MG63 (cell line): Measurements from ENCODE around the gene PIKFYVE. TPM values are rescaled to one million over a fixed set of nuclear protein-coding genes. Genes with fewer than 3 reads are reported as not detected.
"Not testable (repeated sequence)": the region's sequence is repeated elsewhere in the genome, so short reads cannot be mapped to it uniquely, and the experiment has no call there.

Experiments used
- DNase-seq: peaks from one replicate; pipeline ENCODE4 v3.0.0-alpha.2; 2020
- H3K27me3 ChIP-seq: fragments of 250-450 bp; sonication (Bioruptor Pico); 2 replicates; pipeline ENCODE4 v1.5.1; 2020; ENCODE audit warnings: mild to moderate bottlenecking, moderate library complexity
- H3K36me3 ChIP-seq: fragments of 250-450 bp; sonication (Bioruptor Pico); 2 replicates; pipeline ENCODE4 v1.5.1; 2020; ENCODE audit warnings: mild to moderate bottlenecking, moderate library complexity
- H3K4me3 ChIP-seq: fragments of 250-450 bp; sonication (Bioruptor Pico); 2 replicates; pipeline ENCODE4 v1.5.1; 2020; ENCODE audit warnings: mild to moderate bottlenecking, moderate library complexity
- H3K9me3 ChIP-seq: fragments of 250-450 bp; sonication (Bioruptor Pico); 2 replicates; pipeline ENCODE4 v1.5.1; 2020; ENCODE audit warnings: mild to moderate bottlenecking, moderate library complexity
- total RNA-seq: library from RNA; depleted of rRNA; stranded (reverse); fragments of >200 nt; shearing (Covaris generic); gene quantifications from 2 replicates; pipeline ENCODE4 v1.2.3, GENCODE V29; 2014; ENCODE audit warnings: low replicate concordance; rRNA removed

The PIKFYVE gene, protein sequence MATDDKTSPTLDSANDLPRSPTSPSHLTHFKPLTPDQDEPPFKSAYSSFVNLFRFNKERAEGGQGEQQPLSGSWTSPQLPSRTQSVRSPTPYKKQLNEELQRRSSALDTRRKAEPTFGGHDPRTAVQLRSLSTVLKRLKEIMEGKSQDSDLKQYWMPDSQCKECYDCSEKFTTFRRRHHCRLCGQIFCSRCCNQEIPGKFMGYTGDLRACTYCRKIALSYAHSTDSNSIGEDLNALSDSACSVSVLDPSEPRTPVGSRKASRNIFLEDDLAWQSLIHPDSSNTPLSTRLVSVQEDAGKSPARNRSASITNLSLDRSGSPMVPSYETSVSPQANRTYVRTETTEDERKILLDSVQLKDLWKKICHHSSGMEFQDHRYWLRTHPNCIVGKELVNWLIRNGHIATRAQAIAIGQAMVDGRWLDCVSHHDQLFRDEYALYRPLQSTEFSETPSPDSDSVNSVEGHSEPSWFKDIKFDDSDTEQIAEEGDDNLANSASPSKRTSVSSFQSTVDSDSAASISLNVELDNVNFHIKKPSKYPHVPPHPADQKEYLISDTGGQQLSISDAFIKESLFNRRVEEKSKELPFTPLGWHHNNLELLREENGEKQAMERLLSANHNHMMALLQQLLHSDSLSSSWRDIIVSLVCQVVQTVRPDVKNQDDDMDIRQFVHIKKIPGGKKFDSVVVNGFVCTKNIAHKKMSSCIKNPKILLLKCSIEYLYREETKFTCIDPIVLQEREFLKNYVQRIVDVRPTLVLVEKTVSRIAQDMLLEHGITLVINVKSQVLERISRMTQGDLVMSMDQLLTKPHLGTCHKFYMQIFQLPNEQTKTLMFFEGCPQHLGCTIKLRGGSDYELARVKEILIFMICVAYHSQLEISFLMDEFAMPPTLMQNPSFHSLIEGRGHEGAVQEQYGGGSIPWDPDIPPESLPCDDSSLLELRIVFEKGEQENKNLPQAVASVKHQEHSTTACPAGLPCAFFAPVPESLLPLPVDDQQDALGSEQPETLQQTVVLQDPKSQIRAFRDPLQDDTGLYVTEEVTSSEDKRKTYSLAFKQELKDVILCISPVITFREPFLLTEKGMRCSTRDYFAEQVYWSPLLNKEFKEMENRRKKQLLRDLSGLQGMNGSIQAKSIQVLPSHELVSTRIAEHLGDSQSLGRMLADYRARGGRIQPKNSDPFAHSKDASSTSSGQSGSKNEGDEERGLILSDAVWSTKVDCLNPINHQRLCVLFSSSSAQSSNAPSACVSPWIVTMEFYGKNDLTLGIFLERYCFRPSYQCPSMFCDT (N-terminal part only)
- 7.1 and 9.4 TPM in 2 replicates for total RNA-seq

DNA sequence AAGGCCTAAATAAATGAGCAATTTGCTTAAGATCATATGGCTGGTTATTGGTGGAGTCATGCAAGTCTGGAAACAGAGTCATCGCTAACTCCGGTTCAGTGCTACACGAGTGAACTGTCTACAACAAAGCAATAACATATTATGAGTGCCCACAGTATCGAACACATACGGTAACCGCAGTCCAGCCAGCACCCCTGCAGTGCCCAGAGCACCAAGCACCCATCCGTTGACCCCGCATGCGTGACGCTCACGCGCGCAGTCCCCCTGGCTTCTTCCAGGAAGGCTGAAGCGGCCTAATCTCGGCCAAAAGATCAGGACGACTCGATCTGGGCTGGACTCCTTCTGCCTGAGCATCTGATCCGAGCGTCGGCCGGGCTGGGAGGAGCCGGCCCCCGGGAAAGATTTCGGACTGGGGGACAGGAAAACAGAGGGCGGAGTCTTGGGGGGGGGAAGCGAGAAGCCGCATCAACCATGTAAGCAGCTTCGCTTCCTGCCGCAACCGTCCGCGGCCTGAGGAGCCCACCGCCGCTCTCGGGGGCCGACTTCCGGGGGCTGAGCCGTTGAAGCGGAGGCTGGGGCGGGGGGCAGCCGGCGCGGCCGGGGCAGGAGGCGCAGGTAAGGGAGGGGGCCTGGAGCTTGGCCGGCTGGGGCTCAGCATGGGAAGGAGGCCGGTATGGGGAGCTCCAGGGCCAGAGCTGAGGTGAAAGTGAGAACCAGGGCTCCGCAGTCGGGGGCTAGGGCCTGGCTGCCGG is at the start of gene PIKFYVE:
Gene PIKFYVE, plus strand, starts transcription at position 455 of the 752 bp plus-strand sequence. CDS start 5,265 bp downstream, outside the sequence.
- Histone ChIP-seq H3K9me3 (peaks cover 7% of the 10 kb centered on the region; the same call in 1 of the 2 replicates), H3K27me3 (no peaks in the 10 kb centered on the region), H3K4me3 (peak within 1 kb of the TSS; percentile 81), H3K36me3 (no peaks in the 10 kb centered on the region; the same call in 1 of the 2 replicates)
- DNase-seq, result peak; percentile 98

DNA sequence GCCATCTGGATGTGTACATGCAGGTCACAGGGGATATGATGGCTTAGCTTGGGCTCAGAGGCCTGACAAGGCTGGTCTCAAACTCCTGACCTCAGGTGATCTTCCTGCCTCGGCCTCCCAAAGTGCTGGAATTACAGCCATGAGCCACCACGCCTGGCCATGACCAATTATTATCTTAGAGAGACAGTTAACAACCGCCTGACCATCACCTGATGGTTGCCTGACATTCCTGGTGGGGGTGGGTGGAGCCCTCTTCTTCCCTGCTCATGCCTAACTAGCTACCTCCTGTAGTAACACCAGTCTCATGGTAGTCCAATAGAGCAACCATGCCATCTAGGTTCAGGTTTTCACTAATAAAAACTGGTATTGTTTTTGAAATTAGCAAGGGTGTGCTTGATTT is 44.2 kb upstream of the PIKFYVE start:
- not testable (repeated sequence) for DNase-seq, H3K9me3 ChIP-seq, H3K27me3 ChIP-seq, H3K4me3 ChIP-seq, H3K36me3 ChIP-seq

DNA sequence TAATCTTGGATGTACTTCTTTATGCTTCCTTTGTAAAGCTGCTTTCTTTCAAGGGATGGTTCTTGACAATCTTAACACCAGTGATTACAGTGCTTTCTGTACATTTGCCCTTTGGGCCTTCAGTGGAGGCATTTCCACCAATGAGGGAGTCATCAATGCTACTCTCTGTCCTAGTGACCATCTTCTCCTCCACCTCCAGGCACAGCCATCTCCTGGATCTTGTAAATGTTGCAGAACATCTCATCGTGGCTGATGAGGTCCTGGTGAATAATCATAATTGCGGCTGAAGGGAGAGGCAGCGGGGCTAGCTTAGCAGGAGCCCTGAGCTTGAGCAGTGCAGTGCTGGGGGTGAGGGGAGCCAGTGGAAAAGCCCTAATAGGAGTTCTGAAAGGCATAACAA is 43.7 kb upstream of the PIKFYVE start:
- H3K36me3 ChIP-seq, result no peaks in the 10 kb centered on the region
- no peaks in the 10 kb centered on the region for H3K27me3 ChIP-seq
- no peaks in the 10 kb centered on the region for H3K9me3 ChIP-seq
- no peak overlapping the region for H3K4me3 ChIP-seq
- DNase-seq, result peak; percentile 62

DNA sequence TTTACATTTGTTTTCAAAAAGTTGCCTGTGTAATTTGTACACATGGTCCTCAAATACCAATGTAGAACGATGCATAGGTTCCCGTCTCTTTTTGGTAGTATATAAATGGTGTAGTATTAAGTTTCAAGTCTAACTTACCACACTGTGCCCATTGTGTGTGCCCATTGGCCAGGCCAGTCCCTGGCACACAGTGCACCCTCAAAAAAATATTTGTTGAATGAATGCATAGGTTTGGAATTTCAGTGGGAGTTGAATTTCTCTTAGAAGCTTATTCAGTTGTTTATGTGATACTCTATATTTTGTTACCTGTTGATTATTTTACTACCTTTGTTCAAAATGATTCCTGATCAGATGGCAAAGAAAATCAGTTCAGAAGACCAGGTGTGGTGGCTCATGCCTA is 41.3 kb upstream of the PIKFYVE start:
- H3K27me3 ChIP-seq, result no peaks in the 10 kb centered on the region
- H3K36me3 ChIP-seq, result no peaks in the 10 kb centered on the region
- H3K4me3 ChIP-seq, result no peak overlapping the region
- H3K9me3 ChIP-seq, result no peaks in the 10 kb centered on the region
- peak; percentile 42 for DNase-seq

DNA sequence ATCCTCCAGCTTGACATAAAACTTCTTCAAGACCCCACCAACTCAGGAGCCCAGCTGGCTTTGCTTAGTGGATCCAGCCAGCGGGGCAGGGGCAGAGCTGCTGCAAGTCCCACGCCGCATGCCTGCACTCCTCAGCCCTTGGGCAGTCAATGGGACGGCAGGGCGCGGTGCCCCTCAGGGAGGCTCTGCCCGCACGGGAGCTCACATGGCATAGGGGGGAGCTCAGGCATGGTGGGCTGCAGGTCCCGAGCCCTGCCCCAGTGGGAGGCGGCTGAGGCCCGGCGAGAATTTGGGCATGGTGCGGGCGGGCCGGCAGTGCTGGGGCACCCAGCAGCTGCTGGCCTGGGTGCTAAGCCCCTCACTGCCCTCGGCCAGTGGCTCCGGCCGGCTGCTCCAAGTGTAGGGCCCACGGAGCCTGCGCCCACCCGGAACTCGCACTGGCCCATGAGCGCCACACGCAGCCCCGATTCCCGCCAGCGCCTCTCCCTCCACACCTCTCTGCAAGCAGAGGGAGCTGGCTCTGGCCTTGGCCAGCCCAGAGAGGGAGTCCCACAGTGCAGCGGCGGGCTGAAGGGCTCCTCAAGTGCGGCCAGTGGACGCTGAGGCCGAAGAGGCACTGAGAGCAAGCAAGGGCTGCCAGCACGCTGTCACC is 38.3 kb upstream of the PIKFYVE start:
- H3K27me3 ChIP-seq, result no peaks in the 10 kb centered on the region
- H3K4me3 ChIP-seq, result no peak overlapping the region
- no peak for DNase-seq

DNA sequence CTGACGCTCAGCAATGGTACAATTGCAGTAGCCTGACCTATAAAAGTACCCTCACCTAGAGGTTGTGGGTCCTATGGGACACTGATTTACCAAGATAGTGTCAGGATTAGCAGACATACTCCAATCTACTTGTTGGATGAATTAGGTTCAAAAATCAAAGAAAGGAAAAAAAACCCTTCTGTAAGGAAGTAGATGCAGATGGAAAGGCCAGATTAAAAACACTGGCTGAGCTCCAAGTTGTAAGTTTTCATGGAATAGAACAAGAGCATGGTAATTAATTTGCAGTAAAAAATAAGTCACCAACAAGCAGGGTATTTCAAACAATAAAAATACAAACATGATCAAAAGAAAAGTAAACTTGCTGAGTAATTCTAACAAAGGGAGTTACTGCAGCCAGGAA is 37.6 kb upstream of the PIKFYVE start:
- 0 out of 2 replicates have a peak, but pooled peaks cover 2% of the 10 kb centered on the region for H3K9me3 ChIP-seq
- H3K4me3 ChIP-seq, result no peak overlapping the region
- no peaks in the 10 kb centered on the region for H3K36me3 ChIP-seq
- H3K27me3 ChIP-seq, result no peaks in the 10 kb centered on the region
- no peak for DNase-seq

More for the DNA sequence above, 38.3 kb upstream of the PIKFYVE start:
- no peaks in the 10 kb centered on the region for H3K36me3 ChIP-seq
- H3K9me3 ChIP-seq, result 0 out of 2 replicates have a peak, but pooled peaks cover 2% of the 10 kb centered on the region

DNA sequence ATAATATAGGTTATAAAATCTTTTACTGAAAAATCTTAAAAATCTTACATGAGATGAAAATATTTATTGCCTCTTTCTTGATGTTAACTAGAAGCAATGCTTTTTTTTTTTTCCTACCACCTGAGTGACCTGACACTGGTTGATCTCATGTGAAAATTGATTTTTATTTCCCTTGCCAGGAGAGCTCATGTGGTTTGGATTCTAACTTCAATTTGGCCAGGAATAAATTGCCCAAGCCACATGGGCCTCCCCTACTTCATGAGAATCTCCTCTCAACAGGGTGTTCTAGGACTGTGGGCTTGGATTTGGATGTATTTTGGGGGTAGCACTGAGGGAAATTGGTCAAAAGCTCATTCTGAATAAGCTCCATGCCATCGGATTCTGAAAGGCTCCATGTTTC is 31.3 kb upstream of the PIKFYVE start:
- Histone ChIP-seq H3K4me3 (no peak overlapping the region), H3K9me3 (0 out of 2 replicates have a peak, but pooled peaks cover 2% of the 10 kb centered on the region), H3K27me3 (no peaks in the 10 kb centered on the region), H3K36me3 (no peaks in the 10 kb centered on the region; the same call in 1 of the 2 replicates)
- no peak for DNase-seq

DNA sequence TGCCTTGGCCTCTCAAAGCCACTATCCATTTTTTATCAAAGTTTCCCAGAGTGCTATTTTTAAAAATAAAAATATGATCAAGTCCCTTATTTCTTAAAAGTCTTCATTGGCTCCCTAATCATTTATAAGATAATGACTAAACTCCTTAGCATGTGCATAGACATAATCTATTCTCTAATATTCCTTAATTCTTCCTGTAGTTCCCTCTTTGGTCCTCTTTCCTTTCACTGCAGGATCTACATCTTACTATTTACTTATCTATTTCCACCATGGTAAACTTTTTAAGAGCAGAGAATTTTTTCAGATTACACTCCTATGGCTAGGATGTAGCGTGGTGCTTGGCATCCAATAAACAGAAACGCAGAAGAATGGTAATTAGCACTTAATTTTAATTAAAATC is 30.2 kb upstream of the PIKFYVE start:
- Histone ChIP-seq H3K4me3 (no peak overlapping the region), H3K9me3 (0 out of 2 replicates have a peak, but pooled peaks cover 2% of the 10 kb centered on the region), H3K27me3 (no peaks in the 10 kb centered on the region), H3K36me3 (no peaks in the 10 kb centered on the region; the same call in 1 of the 2 replicates)
- no peak for DNase-seq

DNA sequence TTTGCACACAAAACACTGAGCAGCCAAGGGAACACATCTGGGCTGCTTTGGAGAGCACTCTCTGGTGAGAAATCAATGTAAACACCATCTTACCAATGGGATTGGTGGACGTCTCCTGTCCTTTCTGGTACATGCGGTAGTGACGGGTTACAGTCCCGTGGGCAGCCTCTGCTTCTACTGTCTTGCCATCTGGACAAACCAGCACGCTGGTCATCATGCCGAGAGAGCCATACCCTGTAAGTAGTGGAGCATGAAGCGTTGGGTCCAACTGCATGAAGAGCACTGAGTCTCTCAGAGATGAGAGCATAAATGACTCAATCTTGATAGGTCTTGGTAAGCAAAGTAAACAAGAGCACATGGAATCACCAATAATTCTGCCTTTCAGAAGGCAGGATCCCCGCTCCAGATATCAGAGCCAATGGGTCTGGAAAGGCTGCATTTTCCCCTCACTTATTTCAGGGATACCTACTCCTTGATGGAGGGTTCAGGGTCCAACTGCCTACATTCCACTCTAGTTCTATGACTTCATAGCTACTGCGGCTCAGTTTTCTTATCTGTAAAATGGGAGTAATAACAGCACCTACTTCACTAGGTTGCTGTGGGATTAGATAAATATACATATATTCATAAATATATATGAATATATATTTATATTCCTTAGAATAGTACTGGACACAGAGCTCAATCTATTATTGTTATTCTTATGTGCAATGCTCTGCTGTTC is 26.1 kb upstream of the PIKFYVE start:
- Histone ChIP-seq H3K27me3 (no peaks in the 10 kb centered on the region), H3K36me3 (no peaks in the 10 kb centered on the region; the same call in 1 of the 2 replicates), H3K4me3 (no peak overlapping the region), H3K9me3 (no peaks in the 10 kb centered on the region)
- no peak for DNase-seq

DNA sequence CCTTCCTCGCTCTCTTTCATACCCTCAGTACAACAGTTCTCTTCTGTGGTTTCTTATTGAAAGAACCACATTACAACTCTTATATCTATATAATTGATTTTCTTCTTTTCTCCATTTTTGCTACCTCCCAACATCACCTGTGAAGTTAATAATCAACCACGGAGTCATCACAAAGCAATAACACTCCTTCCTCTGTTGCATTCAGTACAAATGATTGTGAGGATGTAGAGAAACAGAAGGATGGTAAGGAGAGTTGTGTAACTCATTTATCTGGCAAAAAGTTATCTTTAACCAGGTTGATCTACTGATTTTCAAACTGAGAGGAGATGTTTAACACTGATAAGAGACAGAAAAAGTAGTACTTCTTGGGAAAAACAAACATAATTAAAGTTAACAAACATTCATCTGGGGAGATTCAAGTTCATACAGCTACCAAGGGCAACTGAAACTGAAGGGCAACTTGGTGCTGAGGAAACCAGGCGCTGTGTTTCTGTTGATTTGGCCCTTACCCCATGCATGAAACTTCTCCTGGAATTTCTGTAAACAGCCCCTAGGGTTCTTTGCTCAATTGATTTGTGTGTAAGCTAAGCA is 25.3 kb upstream of the PIKFYVE start:
- no peak for DNase-seq
- H3K9me3 ChIP-seq, result no peaks in the 10 kb centered on the region
- H3K36me3 ChIP-seq, result no peaks in the 10 kb centered on the region; the same call in 1 of the 2 replicates
- no peaks in the 10 kb centered on the region for H3K27me3 ChIP-seq
- no peak overlapping the region for H3K4me3 ChIP-seq

DNA sequence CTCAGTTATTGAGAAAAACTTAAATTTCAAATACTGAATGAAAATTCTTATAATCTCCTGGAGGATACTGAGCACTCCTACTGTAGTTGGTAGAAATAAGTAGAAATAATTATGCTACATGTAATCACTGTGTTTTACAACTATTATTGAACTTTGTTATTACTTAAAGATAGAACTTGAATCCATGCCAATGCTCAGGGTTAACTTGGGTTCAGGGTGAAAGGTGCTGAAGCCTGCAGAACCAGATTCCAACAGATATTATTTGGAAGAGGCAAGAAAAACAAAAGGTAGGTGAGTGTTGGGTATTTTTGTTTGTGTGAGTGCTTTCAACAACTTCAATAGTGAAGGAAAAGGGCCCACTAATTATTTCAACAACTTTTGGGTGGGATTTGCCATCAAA is 21.6 kb upstream of the PIKFYVE start:
- peaks cover 2% of the 10 kb centered on the region for H3K36me3 ChIP-seq
- no peaks in the 10 kb centered on the region for H3K27me3 ChIP-seq
- no peak overlapping the region for H3K4me3 ChIP-seq
- H3K9me3 ChIP-seq, result no peaks in the 10 kb centered on the region
- DNase-seq, result no peak

DNA sequence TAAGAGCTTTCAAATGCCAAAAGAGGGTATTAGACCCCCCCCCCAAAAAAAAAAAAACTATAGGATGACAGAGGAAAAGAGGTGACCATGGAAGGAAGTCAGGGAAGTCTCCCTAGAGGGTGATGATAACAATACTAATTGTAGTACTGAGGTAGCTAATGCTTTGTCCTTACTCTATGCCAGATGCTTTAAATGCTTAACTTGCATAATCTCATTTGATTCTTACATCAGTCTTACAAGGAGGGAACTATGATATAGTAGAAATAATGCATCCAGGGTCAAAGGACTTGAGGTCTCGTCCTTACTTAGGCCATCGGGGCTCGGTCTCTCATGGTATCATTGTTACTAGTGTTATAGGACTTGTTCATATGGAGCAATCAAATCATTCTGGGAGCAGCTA is 20.3 kb upstream of the PIKFYVE start:
- Histone ChIP-seq H3K4me3 (no peak overlapping the region), H3K36me3 (peaks cover 8% of the 10 kb centered on the region), H3K9me3 (no peaks in the 10 kb centered on the region), H3K27me3 (no peaks in the 10 kb centered on the region)
- no peak for DNase-seq

DNA sequence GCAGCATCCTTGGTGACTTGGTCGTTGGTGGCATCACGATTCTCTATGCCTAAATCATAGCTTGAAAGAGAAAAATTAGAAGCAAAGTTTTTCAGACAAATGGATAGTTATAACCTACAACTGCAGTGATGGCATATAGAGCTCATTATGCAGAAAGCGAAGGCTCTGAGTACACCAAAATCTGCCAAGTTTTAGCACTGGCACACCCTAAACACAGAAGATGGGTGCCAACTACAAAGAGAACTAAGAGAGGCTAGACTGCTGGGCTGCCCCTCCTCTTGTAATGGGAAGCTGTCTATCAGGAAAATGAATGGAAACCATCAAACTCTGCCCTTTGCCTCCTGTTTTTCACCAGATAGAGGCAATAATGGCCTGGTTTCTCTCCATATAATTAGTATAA is 17.5 kb upstream of the PIKFYVE start:
- no peak overlapping the region for H3K4me3 ChIP-seq
- DNase-seq, result no peak
- H3K36me3 ChIP-seq, result peaks cover 17% of the 10 kb centered on the region

DNA sequence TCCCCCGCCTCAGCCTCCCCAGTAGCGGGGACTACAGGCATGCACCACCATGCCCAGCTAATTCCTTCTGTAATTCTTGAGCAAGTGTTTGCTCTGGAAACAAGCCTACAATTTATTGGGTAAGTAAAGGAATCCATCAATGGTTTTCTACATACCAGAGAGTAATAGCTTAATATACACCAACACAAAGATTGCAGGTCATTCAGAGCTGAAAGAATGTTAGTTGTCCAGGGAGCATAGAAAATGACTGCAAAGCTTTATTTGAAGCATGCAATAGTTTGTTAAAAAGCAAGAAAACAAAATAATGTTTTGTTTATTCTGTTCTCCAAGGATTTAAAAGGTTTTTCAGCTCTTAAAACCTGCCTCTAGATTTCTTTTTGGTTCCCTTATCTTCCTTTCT is 16.8 kb upstream of the PIKFYVE start:
- Histone ChIP-seq H3K9me3 (no peaks in the 10 kb centered on the region), H3K27me3 (no peaks in the 10 kb centered on the region), H3K36me3 (peaks cover 17% of the 10 kb centered on the region), H3K4me3 (no peak overlapping the region)
- DNase-seq, result no peak

More for the DNA sequence above, 17.5 kb upstream of the PIKFYVE start:
- H3K27me3 ChIP-seq, result no peaks in the 10 kb centered on the region
- no peaks in the 10 kb centered on the region for H3K9me3 ChIP-seq
